PC-9 (cell line): ENCODE data around the gene KCNQ5.

Source experiments
- EZH2 ChIP-seq: fragments of 200-600 bp; sonication (generic); IDR thresholded peaks from 2 replicates; pipeline ENCODE4 v1.8.0; 2017; ENCODE audit warnings: antibody characterized with exemption, low read depth
- TF ChIP-seq, protein P1 (sequence below): fragments of 200-600 bp; sonication (generic); conservative IDR thresholded peaks from 2 replicates; pipeline ENCODE4 v1.6.1; 2017; ENCODE audit warnings: mixed run types, antibody characterized with exemption, mild to moderate bottlenecking, moderate library complexity

DNA sequence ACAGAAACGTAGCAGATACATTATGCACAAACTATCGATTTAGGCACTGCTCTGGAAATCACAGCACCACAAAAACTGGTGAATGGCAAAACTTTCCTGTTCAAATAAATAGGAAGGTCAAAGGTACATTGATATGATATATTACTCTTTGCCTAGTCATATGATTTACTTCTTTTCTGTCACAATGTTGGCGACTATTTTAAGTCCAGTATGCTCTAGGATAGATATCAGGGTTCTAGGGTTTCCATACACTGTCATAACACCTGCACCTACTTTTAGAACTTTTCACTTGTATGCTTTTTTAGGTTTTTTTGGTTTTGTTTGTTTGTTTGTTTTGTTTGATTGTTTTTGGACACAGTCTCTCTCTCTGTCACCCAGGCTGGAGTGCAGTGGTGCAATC, 578.4 kb downstream of the KCNQ5 start:
- TF ChIP-seq, protein P1, sequence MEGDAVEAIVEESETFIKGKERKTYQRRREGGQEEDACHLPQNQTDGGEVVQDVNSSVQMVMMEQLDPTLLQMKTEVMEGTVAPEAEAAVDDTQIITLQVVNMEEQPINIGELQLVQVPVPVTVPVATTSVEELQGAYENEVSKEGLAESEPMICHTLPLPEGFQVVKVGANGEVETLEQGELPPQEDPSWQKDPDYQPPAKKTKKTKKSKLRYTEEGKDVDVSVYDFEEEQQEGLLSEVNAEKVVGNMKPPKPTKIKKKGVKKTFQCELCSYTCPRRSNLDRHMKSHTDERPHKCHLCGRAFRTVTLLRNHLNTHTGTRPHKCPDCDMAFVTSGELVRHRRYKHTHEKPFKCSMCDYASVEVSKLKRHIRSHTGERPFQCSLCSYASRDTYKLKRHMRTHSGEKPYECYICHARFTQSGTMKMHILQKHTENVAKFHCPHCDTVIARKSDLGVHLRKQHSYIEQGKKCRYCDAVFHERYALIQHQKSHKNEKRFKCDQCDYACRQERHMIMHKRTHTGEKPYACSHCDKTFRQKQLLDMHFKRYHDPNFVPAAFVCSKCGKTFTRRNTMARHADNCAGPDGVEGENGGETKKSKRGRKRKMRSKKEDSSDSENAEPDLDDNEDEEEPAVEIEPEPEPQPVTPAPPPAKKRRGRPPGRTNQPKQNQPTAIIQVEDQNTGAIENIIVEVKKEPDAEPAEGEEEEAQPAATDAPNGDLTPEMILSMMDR, result no peak
- no peak for TF ChIP-seq EZH2
